ENCODE data around the gene ZC3H12A. TPM values are rescaled to one million over a fixed set of nuclear protein-coding genes. Genes with fewer than 3 reads are reported as not detected.

The ZC3H12A gene
- total and polyA plus RNA-seq, 2 experiments from 2014 or later = 5.0 to 8.9 TPM

- Histone ChIP-seq H3K4me1 (ENCODE audit: insufficient read depth) (no peaks in the 10 kb centered on the region), H3K9me3 (ENCODE audit: low read depth) (no peaks in the 10 kb centered on the region), H3K4me2 (ENCODE audit: unreplicated experiment) (no peak overlapping the region), H3K27me3 (replicated peaks; ENCODE audit: insufficient read depth) (no peaks in the 10 kb centered on the region; the same call in 1 of the 2 replicates), H4K20me1 (ENCODE audit: insufficient read depth) (no peaks in the 10 kb centered on the region), H3K4me3 (no peak overlapping the region), H3F3A (ENCODE audit: insufficient read depth) (no peaks in the 10 kb centered on the region), H2AFZ (no peak overlapping the region), H3K9me2 (ENCODE audit: insufficient read depth) (no peaks in the 10 kb centered on the region), H3K9ac (no peak overlapping the region), H3K27ac (no peak overlapping the region), H3K36me3 (ENCODE audit: low read depth) (no peaks in the 10 kb centered on the region), H3K79me2 (ENCODE audit: insufficient read depth) (no peaks in the 10 kb centered on the region)
- 43 to 60% methylated on average over 3 to 4 of the region's 4 CpGs for WGBS, 2 experiments (ENCODE audit: low coverage in 1 of 2, low lambda C conversion rate in 2 of 2, missing lambda C conversion rate in 2 of 2)
- TF ChIP-seq EZH2 (IDR thresholded peaks at IDR 0.05; ENCODE audit: insufficient read depth, poor library complexity, severe bottlenecking) (no peak), EZH2phosphoT487 (IDR thresholded peaks at IDR 0.05; ENCODE audit: insufficient read depth, low read depth) (no peak)
- in situ Hi-C loops (cut with MboI) = no loop called here
- DNase-seq = no peak
Measured at GRCh38 chr1:37442139-37442538, 32.2 kb upstream of the ZC3H12A start.

- H3K36me3 ChIP-seq (ENCODE audit: low read depth) = no peaks in the 10 kb centered on the region
- no peak for DNase-seq
- H3K4me2 ChIP-seq (ENCODE audit: unreplicated experiment) = no peak overlapping the region
- no peaks in the 10 kb centered on the region for H4K20me1 ChIP-seq (ENCODE audit: insufficient read depth)
- no peaks in the 10 kb centered on the region for H3K9me2 ChIP-seq (ENCODE audit: insufficient read depth)
- H2AFZ ChIP-seq = no peak overlapping the region
- no peak overlapping the region for H3K4me3 ChIP-seq
- no peaks in the 10 kb centered on the region for H3F3A ChIP-seq (ENCODE audit: insufficient read depth)
- H3K27me3 ChIP-seq (replicated peaks; ENCODE audit: insufficient read depth) = no peaks in the 10 kb centered on the region; the same call in 1 of the 2 replicates
- no peaks in the 10 kb centered on the region for H3K79me2 ChIP-seq (ENCODE audit: insufficient read depth)
- H3K9ac ChIP-seq = no peak overlapping the region
- 89 to 95% methylated on average over 2 of the region's 2 CpGs for WGBS, 2 experiments (ENCODE audit: low coverage in 1 of 2, low lambda C conversion rate in 2 of 2, missing lambda C conversion rate in 2 of 2)
- no peak overlapping the region for H3K27ac ChIP-seq
- no peaks in the 10 kb centered on the region for H3K9me3 ChIP-seq (ENCODE audit: low read depth)
- TF ChIP-seq EZH2 (IDR thresholded peaks at IDR 0.05; ENCODE audit: insufficient read depth, poor library complexity, severe bottlenecking) (no peak), EZH2phosphoT487 (IDR thresholded peaks at IDR 0.05; ENCODE audit: insufficient read depth, low read depth) (no peak)
- in situ Hi-C loops (cut with MboI) = no loop called here
- H3K4me1 ChIP-seq (ENCODE audit: insufficient read depth) = no peaks in the 10 kb centered on the region
Measured at GRCh38 chr1:37442644-37443043, 31.7 kb upstream of the ZC3H12A start.

GRCh38 chr1:37446874-37447273 is 27.5 kb upstream of the ZC3H12A start:
- no peak for TF ChIP-seq EZH2phosphoT487 (IDR thresholded peaks at IDR 0.05; ENCODE audit: insufficient read depth, low read depth)
- no peak for TF ChIP-seq EZH2 (IDR thresholded peaks at IDR 0.05; ENCODE audit: insufficient read depth, poor library complexity, severe bottlenecking)
- no peak overlapping the region for H3K27ac ChIP-seq
- H3K9ac ChIP-seq = no peak overlapping the region
- in situ Hi-C loops (cut with MboI) = no loop called here
- H3K4me1 ChIP-seq (ENCODE audit: insufficient read depth) = no peaks in the 10 kb centered on the region
- H3K9me3 ChIP-seq (ENCODE audit: low read depth) = no peaks in the 10 kb centered on the region
- H3F3A ChIP-seq (ENCODE audit: insufficient read depth) = no peaks in the 10 kb centered on the region
- H3K4me2 ChIP-seq (ENCODE audit: unreplicated experiment) = no peak overlapping the region
- no peaks in the 10 kb centered on the region for H4K20me1 ChIP-seq (ENCODE audit: insufficient read depth)
- 45 to 51% methylated on average over 6 of the region's 6 CpGs for WGBS, 2 experiments (ENCODE audit: low coverage in 1 of 2, low lambda C conversion rate in 2 of 2, missing lambda C conversion rate in 2 of 2)
- H3K4me3 ChIP-seq = no peak overlapping the region
- no peaks in the 10 kb centered on the region for H3K9me2 ChIP-seq (ENCODE audit: insufficient read depth)
- no peak for DNase-seq
- no peaks in the 10 kb centered on the region for H3K36me3 ChIP-seq (ENCODE audit: low read depth)
- no peaks in the 10 kb centered on the region for H3K79me2 ChIP-seq (ENCODE audit: insufficient read depth)
- no peak overlapping the region for H2AFZ ChIP-seq
- no peaks in the 10 kb centered on the region; the same call in 1 of the 2 replicates for H3K27me3 ChIP-seq (replicated peaks; ENCODE audit: insufficient read depth)

- Histone ChIP-seq H3K9ac (no peak overlapping the region), H3K4me3 (no peak overlapping the region), H3K4me2 (ENCODE audit: unreplicated experiment) (no peak overlapping the region), H2AFZ (no peak overlapping the region), H3K36me3 (ENCODE audit: low read depth) (no peaks in the 10 kb centered on the region), H3K4me1 (ENCODE audit: insufficient read depth) (no peaks in the 10 kb centered on the region), H3F3A (ENCODE audit: insufficient read depth) (no peaks in the 10 kb centered on the region), H3K79me2 (ENCODE audit: insufficient read depth) (no peaks in the 10 kb centered on the region), H3K27me3 (replicated peaks; ENCODE audit: insufficient read depth) (no peaks in the 10 kb centered on the region; the same call in 1 of the 2 replicates), H3K27ac (no peak overlapping the region), H4K20me1 (ENCODE audit: insufficient read depth) (no peaks in the 10 kb centered on the region), H3K9me2 (ENCODE audit: insufficient read depth) (no peaks in the 10 kb centered on the region), H3K9me3 (ENCODE audit: low read depth) (no peaks in the 10 kb centered on the region)
- no peak for DNase-seq
- 56 to 82% methylated on average over 1 to 2 of the region's 2 CpGs for WGBS, 2 experiments (ENCODE audit: low coverage in 1 of 2, low lambda C conversion rate in 2 of 2, missing lambda C conversion rate in 2 of 2)
- in situ Hi-C loops (cut with MboI) = no loop called here
- TF ChIP-seq EZH2 (IDR thresholded peaks at IDR 0.05; ENCODE audit: insufficient read depth, poor library complexity, severe bottlenecking) = no peak
- no peak for TF ChIP-seq EZH2phosphoT487 (IDR thresholded peaks at IDR 0.05; ENCODE audit: insufficient read depth, low read depth)
Measured at GRCh38 chr1:37448185-37448584, 26.2 kb upstream of the ZC3H12A start.
